ENCODE data around the gene GLG1.

Gene GLG1

DNA sequence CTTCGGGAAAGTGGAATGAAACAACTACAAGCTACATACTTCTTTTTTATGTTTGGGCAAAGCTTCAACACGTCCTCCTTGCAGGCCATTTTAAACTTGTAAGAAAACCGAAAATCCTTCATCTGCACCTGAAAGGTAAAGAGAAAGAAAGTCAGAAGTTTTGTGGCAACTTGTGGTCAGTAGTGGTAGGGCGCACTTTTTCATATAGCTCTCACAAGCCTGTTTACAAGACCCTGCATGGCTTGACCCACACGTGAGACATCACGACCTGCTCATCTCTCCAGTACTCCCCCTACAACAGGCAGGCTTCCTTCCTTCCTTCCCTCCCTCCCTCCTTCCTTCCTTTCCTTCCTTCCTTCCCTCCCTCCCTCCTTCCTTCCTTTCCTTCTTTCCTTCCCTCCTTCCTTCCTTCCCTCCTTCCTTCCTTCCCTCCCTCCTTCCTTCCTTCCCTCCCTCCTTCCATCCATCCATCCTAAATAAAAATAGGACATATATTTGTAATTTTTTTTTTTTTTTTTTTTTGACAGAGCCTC, 136.9 kb downstream of the GLG1 start:
- no peaks in the 10 kb centered on the region for H3K79me2 ChIP-seq (ENCODE audit: control insufficient read depth, low read length)
- H3K27ac ChIP-seq (ENCODE audit: low read depth, low read length) = no peak overlapping the region
- TF ChIP-seq EZH2phosphoT487 (IDR thresholded peaks at IDR 0.05; ENCODE audit: borderline replicate concordance, low read length) = no peak
- TF ChIP-seq, protein P1, sequence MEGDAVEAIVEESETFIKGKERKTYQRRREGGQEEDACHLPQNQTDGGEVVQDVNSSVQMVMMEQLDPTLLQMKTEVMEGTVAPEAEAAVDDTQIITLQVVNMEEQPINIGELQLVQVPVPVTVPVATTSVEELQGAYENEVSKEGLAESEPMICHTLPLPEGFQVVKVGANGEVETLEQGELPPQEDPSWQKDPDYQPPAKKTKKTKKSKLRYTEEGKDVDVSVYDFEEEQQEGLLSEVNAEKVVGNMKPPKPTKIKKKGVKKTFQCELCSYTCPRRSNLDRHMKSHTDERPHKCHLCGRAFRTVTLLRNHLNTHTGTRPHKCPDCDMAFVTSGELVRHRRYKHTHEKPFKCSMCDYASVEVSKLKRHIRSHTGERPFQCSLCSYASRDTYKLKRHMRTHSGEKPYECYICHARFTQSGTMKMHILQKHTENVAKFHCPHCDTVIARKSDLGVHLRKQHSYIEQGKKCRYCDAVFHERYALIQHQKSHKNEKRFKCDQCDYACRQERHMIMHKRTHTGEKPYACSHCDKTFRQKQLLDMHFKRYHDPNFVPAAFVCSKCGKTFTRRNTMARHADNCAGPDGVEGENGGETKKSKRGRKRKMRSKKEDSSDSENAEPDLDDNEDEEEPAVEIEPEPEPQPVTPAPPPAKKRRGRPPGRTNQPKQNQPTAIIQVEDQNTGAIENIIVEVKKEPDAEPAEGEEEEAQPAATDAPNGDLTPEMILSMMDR (IDR thresholded peaks at IDR 0.05; ENCODE audit: low read depth, low read length, poor library complexity, severe bottlenecking) = no peak
- H3K36me3 ChIP-seq (ENCODE audit: control insufficient read depth, low read length) = peaks cover 58% of the 10 kb centered on the region
- H3K4me2 ChIP-seq (ENCODE audit: low read length) = no peak overlapping the region
- no peaks in the 10 kb centered on the region for H4K20me1 ChIP-seq (ENCODE audit: control insufficient read depth, insufficient read depth, low read depth, low read length)
- H3K27me3 ChIP-seq (ENCODE audit: control insufficient read depth, low read length) = no peaks in the 10 kb centered on the region
- H3F3A ChIP-seq (ENCODE audit: control insufficient read depth, insufficient read depth) = no peaks in the 10 kb centered on the region
- no peaks in the 10 kb centered on the region for H3K9me3 ChIP-seq (ENCODE audit: control insufficient read depth, insufficient read depth, low read length)
- H3K4me1 ChIP-seq (ENCODE audit: control insufficient read depth, low read length) = no peaks in the 10 kb centered on the region
- H3K9me2 ChIP-seq (replicated peaks; ENCODE audit: control insufficient read depth, low read length) = no peaks in the 10 kb centered on the region
- H3K4me3 ChIP-seq (ENCODE audit: low read length) = no peak overlapping the region

GRCh38 chr16:74468807-74469525, 137.9 kb downstream of the GLG1 start:
- Histone ChIP-seq H3F3A (ENCODE audit: control insufficient read depth, insufficient read depth) (no peaks in the 10 kb centered on the region), H3K36me3 (ENCODE audit: control insufficient read depth, low read length) (peaks cover 60% of the 10 kb centered on the region), H3K4me2 (ENCODE audit: low read length) (no peak overlapping the region), H3K27ac (ENCODE audit: low read depth, low read length) (no peak overlapping the region), H3K27me3 (ENCODE audit: control insufficient read depth, low read length) (no peaks in the 10 kb centered on the region), H3K9me3 (ENCODE audit: control insufficient read depth, insufficient read depth, low read length) (no peaks in the 10 kb centered on the region), H3K9me2 (replicated peaks; ENCODE audit: control insufficient read depth, low read length) (no peaks in the 10 kb centered on the region), H3K4me3 (ENCODE audit: low read length) (no peak overlapping the region), H4K20me1 (ENCODE audit: control insufficient read depth, insufficient read depth, low read depth, low read length) (no peaks in the 10 kb centered on the region), H3K4me1 (ENCODE audit: control insufficient read depth, low read length) (peaks cover 6% of the 10 kb centered on the region), H3K79me2 (ENCODE audit: control insufficient read depth, low read length) (no peaks in the 10 kb centered on the region)
- TF ChIP-seq, protein P1 (IDR thresholded peaks at IDR 0.05; ENCODE audit: low read depth, low read length, poor library complexity, severe bottlenecking) = no peak
- TF ChIP-seq EZH2phosphoT487 (IDR thresholded peaks at IDR 0.05; ENCODE audit: borderline replicate concordance, low read length) = no peak

- Histone ChIP-seq H3K4me1 (ENCODE audit: control insufficient read depth, low read length) (peaks cover 7% of the 10 kb centered on the region), H3K4me2 (ENCODE audit: low read length) (no peak overlapping the region), H3K9me2 (replicated peaks; ENCODE audit: control insufficient read depth, low read length) (no peaks in the 10 kb centered on the region), H3K79me2 (ENCODE audit: control insufficient read depth, low read length) (no peaks in the 10 kb centered on the region), H3K36me3 (ENCODE audit: control insufficient read depth, low read length) (peaks cover 74% of the 10 kb centered on the region), H3F3A (ENCODE audit: control insufficient read depth, insufficient read depth) (no peaks in the 10 kb centered on the region), H4K20me1 (ENCODE audit: control insufficient read depth, insufficient read depth, low read depth, low read length) (no peaks in the 10 kb centered on the region), H3K4me3 (ENCODE audit: low read length) (no peak overlapping the region), H3K27me3 (ENCODE audit: control insufficient read depth, low read length) (no peaks in the 10 kb centered on the region), H3K9me3 (ENCODE audit: control insufficient read depth, insufficient read depth, low read length) (no peaks in the 10 kb centered on the region), H3K27ac (ENCODE audit: low read depth, low read length) (no peak overlapping the region)
- TF ChIP-seq EZH2phosphoT487 (IDR thresholded peaks at IDR 0.05; ENCODE audit: borderline replicate concordance, low read length) = no peak
- TF ChIP-seq, protein P1 (IDR thresholded peaks at IDR 0.05; ENCODE audit: low read depth, low read length, poor library complexity, severe bottlenecking) = no peak
Measured at GRCh38 chr16:74466872-74467271, 140.0 kb downstream of the GLG1 start.

All from DOHH2 (cell line).